OCI-M1 (cell line): ENCODE measurements around the gene MMP15.
"Not testable (repeated sequence)": the region's sequence is repeated elsewhere in the genome, so short reads cannot be mapped to it uniquely, and the experiment has no call there.

ENCODE experiments used
- DNase-seq: peaks from one replicate; lab custom pipeline; 2025; lab: John Stamatoyannopoulos, UW

MMP15 gene

DNA sequence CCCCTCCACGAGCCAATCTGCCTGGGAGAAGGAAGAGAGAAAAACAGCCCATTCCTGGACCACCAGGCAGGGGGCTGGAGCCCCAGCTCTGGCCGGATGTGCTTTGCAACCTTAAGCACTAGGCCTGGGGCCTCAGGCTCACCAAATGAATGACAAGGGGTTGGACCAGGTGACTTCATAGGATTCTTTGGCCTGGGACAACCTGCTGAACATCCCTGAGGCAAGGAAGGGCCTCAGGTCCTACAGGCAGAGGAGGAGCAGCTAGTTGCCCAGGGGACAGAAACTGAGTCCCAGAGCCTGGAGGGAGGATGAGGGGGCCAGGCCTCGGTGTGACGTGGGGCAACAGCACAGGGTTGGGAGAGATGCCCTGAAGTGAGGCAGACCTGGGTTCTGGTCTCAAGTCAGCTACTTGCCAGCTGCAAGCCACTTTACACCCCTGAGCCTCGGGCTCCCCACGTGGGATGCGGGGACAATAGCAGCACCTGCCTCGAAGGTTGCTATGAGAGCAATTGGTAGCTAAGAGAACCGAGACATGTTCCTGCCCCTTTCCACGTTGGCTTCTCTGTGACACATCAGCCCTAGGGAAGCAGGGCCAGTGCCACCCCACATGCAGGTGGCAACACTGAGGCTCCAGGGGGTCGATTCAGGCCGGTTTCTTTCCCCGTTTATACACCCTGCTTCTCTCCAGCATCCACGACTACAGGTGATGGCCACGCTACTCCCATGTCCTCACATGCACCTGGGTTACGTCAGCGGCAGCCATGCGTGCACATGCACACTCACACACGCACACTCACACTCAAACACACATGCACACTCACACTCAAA lies 61.0 kb downstream of the MMP15 start:
- no peak for DNase-seq

GRCh38 chr16:58087209-58087913 lies 61.8 kb downstream of the MMP15 start:
- no peak for DNase-seq

- no peak for DNase-seq
Observed at GRCh38 chr16:58088091-58088490, 62.5 kb downstream of the MMP15 start.

DNA sequence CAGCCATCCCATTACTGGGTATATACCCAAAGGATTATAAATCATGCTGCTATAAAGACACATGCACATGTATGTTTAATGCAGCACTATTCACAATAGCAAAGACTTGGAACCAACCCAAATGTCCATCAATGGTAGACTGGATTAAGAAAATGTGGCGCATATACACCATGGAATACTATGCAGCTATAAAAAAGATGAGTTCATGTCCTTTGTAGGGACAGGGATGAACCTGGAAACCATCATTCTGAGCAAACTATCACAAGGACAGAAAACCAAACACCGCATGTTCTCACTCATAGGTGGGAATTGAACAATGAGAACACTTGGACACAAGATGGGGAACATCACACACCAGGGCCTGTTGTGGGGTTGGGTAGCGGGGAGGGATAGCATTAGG lies 64.8 kb downstream of the MMP15 start:
- DNase-seq, result not testable (repeated sequence)

- DNase-seq, result no peak
Observed at GRCh38 chr16:58094026-58094425, 68.5 kb downstream of the MMP15 start.

GRCh38 chr16:58094791-58095574 lies 69.4 kb downstream of the MMP15 start:
- no peak for DNase-seq

GRCh38 chr16:58095575-58095960 lies 70.0 kb downstream of the MMP15 start:
- DNase-seq, result not testable (repeated sequence)

GRCh38 chr16:58096249-58096648 lies 70.7 kb downstream of the MMP15 start:
- DNase-seq, result no peak
